Hepatocyte (in vitro differentiated cells): ENCODE results near the gene MTNR1B. TPM values are rescaled to one million over a fixed set of nuclear protein-coding genes. Genes with fewer than 3 reads are reported as not detected.

Experiments
- DNase-seq: peaks from one replicate; pipeline ENCODE4 v3.0.0-alpha.2; 2016; ENCODE audit warnings: low spot score
- H2AFZ ChIP-seq: fragments of 200-600 bp; sonication (generic); 2 replicates; pipeline ENCODE4 v1.6.0; 2016; ENCODE audit warnings: antibody characterized with exemption, mild to moderate bottlenecking
- H3K27ac ChIP-seq: fragments of 200-600 bp; sonication (generic); 2 replicates; pipeline ENCODE4 v1.5.1; 2016; ENCODE audit warnings: mild to moderate bottlenecking
- H3K27me3 ChIP-seq: fragments of 200-600 bp; sonication (generic); 2 replicates; pipeline ENCODE4 v1.6.1; 2016
- H3K36me3 ChIP-seq: fragments of 200-600 bp; sonication (generic); replicated peaks from 2 replicates; pipeline ENCODE4 v1.5.1; 2016; ENCODE audit warnings: low read depth; ENCODE audit not compliant: insufficient read depth
- H3K4me1 ChIP-seq: fragments of 200-600 bp; sonication (generic); 2 replicates; pipeline ENCODE4 v1.5.1; 2016; ENCODE audit warnings: mild to moderate bottlenecking, moderate library complexity; ENCODE audit not compliant: insufficient read depth
- H3K4me2 ChIP-seq: fragments of 200-600 bp; sonication (generic); 2 replicates; pipeline ENCODE4 v1.6.0; 2016
- H3K4me3 ChIP-seq: fragments of 200-600 bp; sonication (generic); 2 replicates; pipeline ENCODE4 v1.5.1; 2016; ENCODE audit warnings: mild to moderate bottlenecking
- H3K79me2 ChIP-seq: fragments of 200-600 bp; sonication (generic); 2 replicates; pipeline ENCODE4 v1.6.0; 2017; ENCODE audit warnings: mild to moderate bottlenecking
- H3K9me2 ChIP-seq: fragments of 200-600 bp; sonication (generic); replicated peaks from 2 replicates; pipeline ENCODE4 v1.6.0; 2017; ENCODE audit warnings: mild to moderate bottlenecking; ENCODE audit not compliant: insufficient read depth
- H3K9me3 ChIP-seq: fragments of 200-600 bp; sonication (generic); 2 replicates; pipeline ENCODE4 v1.5.1; 2016; ENCODE audit warnings: low read depth, mild to moderate bottlenecking
- H4K20me1 ChIP-seq: fragments of 200-600 bp; sonication (generic); 2 replicates; pipeline ENCODE4 v1.6.0; 2016; ENCODE audit warnings: mild to moderate bottlenecking; ENCODE audit not compliant: insufficient read depth, poor library complexity, severe bottlenecking
- EZH2 ChIP-seq: fragments of 200-600 bp; sonication (generic); IDR thresholded peaks from 2 replicates; pipeline ENCODE4 v1.6.1; 2016; ENCODE audit warnings: antibody characterized with exemption, mild to moderate bottlenecking, borderline replicate concordance
- EZH2phosphoT487 ChIP-seq: fragments of 200-600 bp; sonication (generic); IDR thresholded peaks from one replicate; pipeline ENCODE4 v1.6.1; 2018; ENCODE audit warnings: antibody characterized with exemption, mild to moderate bottlenecking, low read depth, moderate library complexity; ENCODE audit not compliant: unreplicated experiment, severe bottlenecking
- WGBS: methylation state at CpG from one replicate; pipeline ENCODE4 v1.1.6; 2016; ENCODE audit warnings: low lambda C conversion rate; ENCODE audit errors: missing lambda C conversion rate; 5-methylcytosine and 5-hydroxymethylcytosine counted together
- polyA plus RNA-seq: library from polyadenylated mRNA; unstranded; fragments of >200 nt; fragmentation: Nextera tagmentation; extraction: Ambion mirVana; gene quantifications from 2 replicates; pipeline ENCODE4 v1.2.1, GENCODE V29; 2016
- total RNA-seq: library from RNA; depleted of rRNA; stranded (reverse); fragments of >200 nt; gene quantifications from 2 replicates; pipeline ENCODE4 v1.2.3, GENCODE V29; 2014
- TF ChIP-seq, protein P1 (sequence below): fragments of 200-600 bp; sonication (generic); IDR thresholded peaks from 2 replicates; pipeline ENCODE4 v1.5.1; 2016; ENCODE audit warnings: antibody characterized with exemption, mild to moderate bottlenecking; ENCODE audit not compliant: poor library complexity

The MTNR1B gene
- total and polyA plus RNA-seq, 2 experiments from 2014 or later = 0.30 to 0.40 TPM

DNA sequence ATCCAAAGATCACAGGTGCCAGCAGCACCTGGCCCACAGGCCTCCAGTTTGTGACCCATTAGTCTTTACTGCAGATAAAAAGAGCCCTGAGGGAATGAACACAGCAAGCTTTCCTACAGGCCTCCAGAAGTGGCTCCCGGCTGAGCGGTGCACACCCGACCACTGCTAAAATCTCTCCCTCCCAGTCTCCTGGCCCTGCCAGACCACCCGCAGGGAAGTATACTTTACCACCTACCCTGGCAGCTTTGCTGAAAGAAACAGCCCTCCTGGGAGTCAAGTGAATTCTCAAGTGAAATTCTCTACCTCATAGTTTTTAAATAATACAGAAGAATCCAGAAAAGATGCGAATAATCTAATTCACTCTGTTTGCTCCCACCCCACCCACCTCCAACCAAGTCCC is 15.4 kb upstream of the MTNR1B start:
- Histone ChIP-seq H3K36me3 (no peaks in the 10 kb centered on the region), H3K27me3 (no peaks in the 10 kb centered on the region), H3K4me3 (no peak overlapping the region), H3K9me3 (peaks cover 2% of the 10 kb centered on the region), H4K20me1 (no peaks in the 10 kb centered on the region), H3K4me1 (no peaks in the 10 kb centered on the region), H3K27ac (no peak overlapping the region), H3K79me2 (no peaks in the 10 kb centered on the region), H2AFZ (no peak overlapping the region), H3K4me2 (no peak overlapping the region), H3K9me2 (no peaks in the 10 kb centered on the region)
- no peak for DNase-seq
- TF ChIP-seq EZH2 = no peak
- no peak for TF ChIP-seq EZH2phosphoT487
- TF ChIP-seq, protein P1, sequence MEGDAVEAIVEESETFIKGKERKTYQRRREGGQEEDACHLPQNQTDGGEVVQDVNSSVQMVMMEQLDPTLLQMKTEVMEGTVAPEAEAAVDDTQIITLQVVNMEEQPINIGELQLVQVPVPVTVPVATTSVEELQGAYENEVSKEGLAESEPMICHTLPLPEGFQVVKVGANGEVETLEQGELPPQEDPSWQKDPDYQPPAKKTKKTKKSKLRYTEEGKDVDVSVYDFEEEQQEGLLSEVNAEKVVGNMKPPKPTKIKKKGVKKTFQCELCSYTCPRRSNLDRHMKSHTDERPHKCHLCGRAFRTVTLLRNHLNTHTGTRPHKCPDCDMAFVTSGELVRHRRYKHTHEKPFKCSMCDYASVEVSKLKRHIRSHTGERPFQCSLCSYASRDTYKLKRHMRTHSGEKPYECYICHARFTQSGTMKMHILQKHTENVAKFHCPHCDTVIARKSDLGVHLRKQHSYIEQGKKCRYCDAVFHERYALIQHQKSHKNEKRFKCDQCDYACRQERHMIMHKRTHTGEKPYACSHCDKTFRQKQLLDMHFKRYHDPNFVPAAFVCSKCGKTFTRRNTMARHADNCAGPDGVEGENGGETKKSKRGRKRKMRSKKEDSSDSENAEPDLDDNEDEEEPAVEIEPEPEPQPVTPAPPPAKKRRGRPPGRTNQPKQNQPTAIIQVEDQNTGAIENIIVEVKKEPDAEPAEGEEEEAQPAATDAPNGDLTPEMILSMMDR = no peak
- WGBS = 82% methylated on average over 5 of the region's 5 CpGs

DNA sequence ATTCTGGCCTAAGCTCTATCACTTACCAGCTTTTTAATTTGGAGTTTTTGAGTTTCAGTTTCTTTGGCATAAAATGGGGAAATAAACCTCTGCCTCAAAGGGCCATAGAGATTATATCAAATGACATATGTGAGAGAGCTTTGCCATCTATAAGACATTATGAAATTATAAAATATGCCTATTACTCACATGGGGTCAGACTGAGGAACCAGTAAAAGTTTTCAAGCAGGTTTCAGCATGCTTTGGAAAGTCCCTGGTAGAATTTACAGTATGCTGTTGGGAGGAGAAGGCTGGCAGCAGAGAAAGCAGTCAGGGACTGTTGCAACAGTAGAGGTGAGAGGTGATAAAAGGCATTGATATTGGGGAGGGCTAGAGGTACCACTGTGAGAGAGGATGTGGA is 13.6 kb upstream of the MTNR1B start:
- Histone ChIP-seq H3K9me3 (no peaks in the 10 kb centered on the region), H3K4me2 (no peak overlapping the region), H2AFZ (no peak overlapping the region), H3K4me1 (no peaks in the 10 kb centered on the region), H3K27me3 (no peaks in the 10 kb centered on the region), H3K36me3 (no peaks in the 10 kb centered on the region), H3K4me3 (no peak overlapping the region), H3K79me2 (no peaks in the 10 kb centered on the region), H3K9me2 (no peaks in the 10 kb centered on the region), H3K27ac (no peak overlapping the region), H4K20me1 (no peaks in the 10 kb centered on the region)
- TF ChIP-seq EZH2 (no peak), EZH2phosphoT487 (no peak)
- TF ChIP-seq, protein P1 = no peak
- DNase-seq = no peak

GRCh38 chr11:92960886-92961285 is 8.6 kb upstream of the MTNR1B start:
- Histone ChIP-seq H3K4me3 (no peak overlapping the region), H3K27me3 (no peaks in the 10 kb centered on the region), H4K20me1 (no peaks in the 10 kb centered on the region), H3K27ac (no peak overlapping the region), H3K4me1 (no peaks in the 10 kb centered on the region), H2AFZ (no peak overlapping the region), H3K79me2 (no peaks in the 10 kb centered on the region), H3K9me2 (no peaks in the 10 kb centered on the region), H3K9me3 (no peaks in the 10 kb centered on the region), H3K36me3 (no peaks in the 10 kb centered on the region), H3K4me2 (no peak overlapping the region)
- DNase-seq = no peak
- 55% methylated on average over 1 of the region's 1 CpG for WGBS
- no peak for TF ChIP-seq EZH2

- DNase-seq = no peak
- peaks cover 6% of the 10 kb centered on the region for H3K27me3 ChIP-seq
- WGBS = 93% methylated on average over 1 of the region's 1 CpG
- H4K20me1 ChIP-seq = no peaks in the 10 kb centered on the region
- H3K36me3 ChIP-seq = no peaks in the 10 kb centered on the region
- no peak overlapping the region for H3K27ac ChIP-seq
- no peak overlapping the region for H3K4me3 ChIP-seq
- H3K79me2 ChIP-seq = no peaks in the 10 kb centered on the region
- no peaks in the 10 kb centered on the region for H3K9me2 ChIP-seq
- H3K9me3 ChIP-seq = no peaks in the 10 kb centered on the region
- no peak overlapping the region for H2AFZ ChIP-seq
- no peaks in the 10 kb centered on the region for H3K4me1 ChIP-seq
- no peak overlapping the region for H3K4me2 ChIP-seq
- no peak for TF ChIP-seq EZH2
- TF ChIP-seq, protein P1 = no peak
Observed at GRCh38 chr11:92962446-92962845, 7.0 kb upstream of the MTNR1B start.
